MM.1S (cell line): ENCODE measurements around the gene LGR5.

Experiments used
- EZH2 ChIP-seq: fragments of 300-600 bp; sonication (generic); optimal IDR thresholded peaks from 2 replicates; pipeline ENCODE3; 2017; ENCODE audit warnings: low read depth, mild to moderate bottlenecking, antibody characterized with exemption, low read length, mixed read lengths
- TF ChIP-seq, protein P1 (sequence below): fragments of 300-600 bp; sonication (generic); IDR thresholded peaks from 2 replicates; pipeline ENCODE4 v1.5.1; 2016; ENCODE audit warnings: antibody characterized with exemption, low read length, mixed read lengths

DNA sequence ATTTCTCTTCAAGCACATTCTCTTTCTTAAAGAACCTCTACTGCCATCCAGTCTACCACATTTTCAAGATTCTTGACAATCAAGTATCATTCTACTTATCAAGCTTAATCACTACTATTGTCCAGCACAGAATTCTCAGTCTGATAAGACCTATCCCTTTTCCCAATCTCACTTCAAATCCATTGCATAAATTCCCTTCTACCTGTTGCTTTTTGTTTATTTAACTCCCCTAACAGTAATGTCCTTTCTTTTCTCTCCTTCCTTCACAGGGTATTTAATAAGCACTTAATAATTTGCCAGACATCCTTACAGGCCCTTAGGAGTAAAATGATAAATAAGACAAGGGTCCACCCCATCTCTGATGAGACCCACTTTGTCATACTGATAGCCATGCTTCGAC lies 182.3 kb downstream of the LGR5 start:
- TF ChIP-seq, protein P1, sequence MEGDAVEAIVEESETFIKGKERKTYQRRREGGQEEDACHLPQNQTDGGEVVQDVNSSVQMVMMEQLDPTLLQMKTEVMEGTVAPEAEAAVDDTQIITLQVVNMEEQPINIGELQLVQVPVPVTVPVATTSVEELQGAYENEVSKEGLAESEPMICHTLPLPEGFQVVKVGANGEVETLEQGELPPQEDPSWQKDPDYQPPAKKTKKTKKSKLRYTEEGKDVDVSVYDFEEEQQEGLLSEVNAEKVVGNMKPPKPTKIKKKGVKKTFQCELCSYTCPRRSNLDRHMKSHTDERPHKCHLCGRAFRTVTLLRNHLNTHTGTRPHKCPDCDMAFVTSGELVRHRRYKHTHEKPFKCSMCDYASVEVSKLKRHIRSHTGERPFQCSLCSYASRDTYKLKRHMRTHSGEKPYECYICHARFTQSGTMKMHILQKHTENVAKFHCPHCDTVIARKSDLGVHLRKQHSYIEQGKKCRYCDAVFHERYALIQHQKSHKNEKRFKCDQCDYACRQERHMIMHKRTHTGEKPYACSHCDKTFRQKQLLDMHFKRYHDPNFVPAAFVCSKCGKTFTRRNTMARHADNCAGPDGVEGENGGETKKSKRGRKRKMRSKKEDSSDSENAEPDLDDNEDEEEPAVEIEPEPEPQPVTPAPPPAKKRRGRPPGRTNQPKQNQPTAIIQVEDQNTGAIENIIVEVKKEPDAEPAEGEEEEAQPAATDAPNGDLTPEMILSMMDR: no peak
- no peak for TF ChIP-seq EZH2
